ENCODE data around the gene RPP40. TPM values are rescaled to one million over a fixed set of nuclear protein-coding genes. Genes with fewer than 3 reads are reported as not detected.

RPP40 gene
- total RNA-seq, 2 donors from 2014 or later = 8.4 to 9.0 TPM

DNA sequence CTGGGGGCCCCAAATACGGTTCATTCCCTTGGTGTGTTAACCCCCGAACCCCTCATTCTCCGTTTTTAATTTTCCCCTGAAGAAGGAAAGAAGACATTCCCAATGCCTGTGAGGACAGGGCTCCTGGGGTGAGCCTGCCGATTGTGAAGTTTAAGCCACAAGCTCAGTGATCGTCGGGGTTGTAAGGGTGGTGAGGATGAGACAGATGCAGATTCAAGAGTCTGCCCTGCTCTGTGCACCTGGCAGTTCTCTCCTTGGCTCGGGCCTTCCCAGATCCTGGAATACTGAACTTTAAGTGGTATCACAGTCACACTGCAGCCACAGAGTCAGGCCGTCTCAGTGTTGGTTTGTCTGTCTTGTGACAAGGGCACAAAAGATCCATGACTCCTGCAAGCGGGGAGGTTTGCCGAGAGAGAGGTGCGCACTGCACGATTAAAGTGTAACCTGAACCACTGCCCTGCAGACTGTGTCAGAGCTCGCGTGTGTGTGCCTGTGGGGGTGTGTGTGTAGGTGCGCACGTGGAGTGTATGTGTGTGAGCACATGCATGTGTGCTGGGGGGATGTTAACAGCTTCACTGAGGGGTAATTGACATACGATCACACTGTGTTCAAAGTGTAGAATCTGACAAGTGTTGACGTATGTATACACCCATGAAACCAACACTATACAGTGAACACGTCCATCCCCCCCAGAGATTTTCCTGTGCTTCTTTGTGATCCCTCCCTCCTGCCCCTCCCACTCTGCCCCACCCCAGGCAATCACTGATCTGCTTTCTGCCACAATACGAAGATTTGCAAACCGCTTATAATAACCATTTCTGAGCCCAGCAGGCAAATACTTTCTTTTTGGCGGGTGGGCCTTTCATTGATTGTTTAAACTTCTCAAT, 38.9 kb downstream of the RPP40 start:
- H3K27me3 ChIP-seq (ENCODE audit: control insufficient read depth, insufficient read depth, low read length, poor library complexity, severe bottlenecking) = no peaks in the 10 kb centered on the region
- H3K36me3 ChIP-seq (ENCODE audit: control insufficient read depth, insufficient read depth, low read length) = no peaks in the 10 kb centered on the region
- Mint-ChIP-seq H3K27me3 (ENCODE audit: insufficient read depth) (peaks cover 3% of the 10 kb centered on the region), H3K36me3 (ENCODE audit: low read depth) (no peaks in the 10 kb centered on the region), H3K9me3 (no peaks in the 10 kb centered on the region), H3K4me3 (no peak overlapping the region), H3K27ac (no peak overlapping the region), H3K4me1 (peaks cover 7% of the 10 kb centered on the region)
- DNase-seq = no peak
- H3K4me1 ChIP-seq (ENCODE audit: control insufficient read depth, insufficient read depth, low read length) = no peaks in the 10 kb centered on the region
- H3K4me3 ChIP-seq (ENCODE audit: low read length) = no peak overlapping the region
- no peaks in the 10 kb centered on the region for H3K9me3 ChIP-seq (ENCODE audit: control insufficient read depth, low read length)
- H3K27ac ChIP-seq (ENCODE audit: low read depth, low read length) = no peak overlapping the region
- no peak overlapping the region for H3K9ac ChIP-seq (ENCODE audit: extremely low read depth, low read length, poor library complexity, severe bottlenecking)
- no peak for TF ChIP-seq CTCF (conservative IDR thresholded peaks at IDR 0.05)
- 83 to 94% methylated on average over 13 to 22 of the region's 22 CpGs for WGBS, 2 experiments (ENCODE audit: insufficient coverage in 1 of 2, insufficient read length in 1 of 2)

DNA sequence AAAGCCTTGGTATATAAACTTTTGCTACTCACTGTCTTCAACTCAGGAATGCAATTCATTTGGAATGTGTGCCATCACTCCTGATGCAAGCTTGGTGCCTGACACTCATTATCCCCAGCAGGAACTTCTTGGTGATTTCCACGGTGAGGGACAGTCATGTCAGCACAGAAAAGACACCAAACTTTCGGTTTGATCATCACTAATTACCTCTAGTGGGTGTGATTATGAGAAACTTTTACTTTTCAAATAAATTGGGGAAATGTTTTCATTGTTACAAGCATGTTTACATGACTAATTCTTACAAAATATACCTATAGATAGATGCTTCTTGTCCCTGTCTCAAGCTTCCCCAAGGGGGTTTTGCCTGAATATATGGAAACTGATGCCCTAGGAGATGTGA, 40.9 kb downstream of the RPP40 start:
- no peak for TF ChIP-seq CTCF (conservative IDR thresholded peaks at IDR 0.05)
- Histone ChIP-seq H3K4me1 (ENCODE audit: control insufficient read depth, insufficient read depth, low read length) (no peaks in the 10 kb centered on the region), H3K4me3 (ENCODE audit: low read length) (no peak overlapping the region), H3K36me3 (ENCODE audit: control insufficient read depth, insufficient read depth, low read length) (no peaks in the 10 kb centered on the region), H3K27ac (ENCODE audit: low read depth, low read length) (no peak overlapping the region), H3K9ac (ENCODE audit: extremely low read depth, low read length, poor library complexity, severe bottlenecking) (no peak overlapping the region), H3K9me3 (ENCODE audit: control insufficient read depth, low read length) (no peaks in the 10 kb centered on the region), H3K27me3 (ENCODE audit: control insufficient read depth, insufficient read depth, low read length, poor library complexity, severe bottlenecking) (no peaks in the 10 kb centered on the region)
- Mint-ChIP-seq H3K36me3 (ENCODE audit: low read depth) (no peaks in the 10 kb centered on the region), H3K4me1 (peaks cover 7% of the 10 kb centered on the region), H3K4me3 (no peak overlapping the region), H3K27ac (no peak overlapping the region), H3K27me3 (ENCODE audit: insufficient read depth) (peaks cover 3% of the 10 kb centered on the region), H3K9me3 (no peaks in the 10 kb centered on the region)
- 100% methylated on average over 2 of the region's 2 CpGs; no CpG with 5 or more reads in 1 of the 2 experiments for WGBS, 2 experiments (ENCODE audit: insufficient coverage in 1 of 2, insufficient read length in 1 of 2)
- no peak for DNase-seq

DNA sequence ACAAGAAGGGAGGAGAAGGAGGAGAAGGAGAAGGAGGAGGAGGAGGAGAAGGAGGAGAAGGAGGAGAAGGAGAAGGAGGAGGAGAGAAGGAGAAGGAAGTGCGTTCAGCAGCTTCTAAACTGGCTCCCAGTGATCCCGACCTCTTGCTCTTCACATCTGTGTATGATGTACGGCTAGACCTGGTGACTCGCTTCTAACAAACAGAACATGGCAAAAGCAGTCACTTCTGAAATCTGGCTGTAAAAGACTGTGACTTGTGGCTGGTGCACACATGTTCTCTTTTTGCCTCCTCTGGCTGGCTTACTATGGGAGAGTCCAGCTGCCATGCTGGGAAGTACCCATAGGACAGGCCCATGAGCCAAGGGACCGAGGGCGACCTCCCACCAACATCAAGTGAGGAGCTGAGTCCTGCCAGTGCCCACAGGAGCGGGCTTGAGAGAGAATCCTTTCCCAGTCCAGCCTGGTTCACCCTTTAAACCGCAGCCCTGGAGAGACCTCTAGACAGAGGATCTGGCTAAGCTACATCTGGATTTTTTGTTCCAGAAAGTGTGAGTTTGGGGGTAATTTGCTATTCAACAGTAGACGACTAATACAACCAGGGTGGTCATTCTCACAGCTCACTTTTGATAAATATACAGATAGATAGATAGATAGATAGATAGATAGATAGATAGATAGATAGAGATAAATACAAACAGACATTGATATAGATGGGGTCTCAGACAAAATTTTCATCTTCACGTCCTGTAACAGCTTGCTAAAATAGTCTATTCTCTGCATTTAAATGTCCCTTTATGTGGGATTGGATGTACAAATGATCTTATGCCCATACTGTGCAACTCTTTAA, 42.3 kb downstream of the RPP40 start:
- Histone ChIP-seq H3K27me3 (ENCODE audit: control insufficient read depth, insufficient read depth, low read length, poor library complexity, severe bottlenecking) (no peaks in the 10 kb centered on the region), H3K4me3 (ENCODE audit: low read length) (no peak overlapping the region), H3K9ac (ENCODE audit: extremely low read depth, low read length, poor library complexity, severe bottlenecking) (no peak overlapping the region), H3K36me3 (ENCODE audit: control insufficient read depth, insufficient read depth, low read length) (peaks cover under 1% of the 10 kb centered on the region), H3K9me3 (ENCODE audit: control insufficient read depth, low read length) (no peaks in the 10 kb centered on the region), H3K27ac (ENCODE audit: low read depth, low read length) (no peak overlapping the region), H3K4me1 (ENCODE audit: control insufficient read depth, insufficient read depth, low read length) (no peaks in the 10 kb centered on the region)
- H3K27ac Mint-ChIP-seq = no peak overlapping the region
- WGBS, 2 experiments (ENCODE audit: insufficient coverage in 1 of 2, insufficient read length in 1 of 2) = 92 to 98% methylated on average over 4 to 9 of the region's 10 CpGs
- no peak for TF ChIP-seq CTCF (conservative IDR thresholded peaks at IDR 0.05)
- no peak for DNase-seq
- H3K4me1 Mint-ChIP-seq = peaks cover 10% of the 10 kb centered on the region
- no peaks in the 10 kb centered on the region for H3K36me3 Mint-ChIP-seq (ENCODE audit: low read depth)
- H3K9me3 Mint-ChIP-seq = no peaks in the 10 kb centered on the region
- peaks cover 3% of the 10 kb centered on the region for H3K27me3 Mint-ChIP-seq (ENCODE audit: insufficient read depth)
- no peak overlapping the region for H3K4me3 Mint-ChIP-seq
